K562 (cell line): ENCODE results near the gene MFAP3L. TPM values are rescaled to one million over a fixed set of nuclear protein-coding genes. Genes with fewer than 3 reads are reported as not detected.

Experiments used
- ADNP ChIP-seq: fragments of 200-800 bp; sonication (Bioruptor generic); IDR thresholded peaks from 2 replicates; pipeline ENCODE4 v1.6.1; 2016; ENCODE audit warnings: missing genetic modification characterization, missing compliant biosample characterization
- CREB3L1 ChIP-seq: fragments of 450-650 bp; IDR thresholded peaks from 2 replicates; pipeline ENCODE4 v1.6.1; 2014; ENCODE audit warnings: low read depth, mild to moderate bottlenecking, moderate library complexity, borderline replicate concordance
- HES1 ChIP-seq: fragments of 450-650 bp; IDR thresholded peaks from 2 replicates; pipeline ENCODE4 v1.6.1; 2016; ENCODE audit warnings: low read depth, mild to moderate bottlenecking, moderate library complexity
- NR2C2 ChIP-seq, 2 experiments: fragments of 200-800 bp in 1 of 2; sonication (Bioruptor generic) in 1 of 2; sonication (generic) in 1 of 2; formaldehyde crosslinking in 1 of 2; IDR thresholded peaks; 2 replicates each; pipeline versions ENCODE4 v1.6.1 to v1.8.0; 2016 to 2022; ENCODE audit warnings: mild to moderate bottlenecking in 1 of 2, missing compliant biosample characterization in 1 of 2, missing genetic modification characterization in 1 of 2, missing genetic modification reagents in 1 of 2
- NR2F6 ChIP-seq: fragments of 450-650 bp; formaldehyde crosslinking; IDR thresholded peaks from 2 replicates; pipeline ENCODE4 v1.4.0; 2020; ENCODE audit warnings: mild to moderate bottlenecking
- PML ChIP-seq: IDR thresholded peaks from 2 replicates; pipeline ENCODE4 v1.6.1; 2012; ENCODE audit warnings: low read length, inconsistent platforms
- SMARCC2 ChIP-seq: fragments of 450-650 bp; IDR thresholded peaks from 2 replicates; pipeline ENCODE4 v1.6.1; 2017; ENCODE audit warnings: antibody characterized with exemption, moderate library complexity, mild to moderate bottlenecking, low read depth
- SRSF9 ChIP-seq: fragments of 200-400 bp; formaldehyde crosslinking; IDR thresholded peaks from 2 replicates; pipeline ENCODE4 v1.6.1; 2017; ENCODE audit warnings: low read depth, low read length, borderline replicate concordance
- TARDBP ChIP-seq: fragments of 450-650 bp; IDR thresholded peaks from 2 replicates; pipeline ENCODE4 v1.6.1; 2016
- ZNF449 ChIP-seq: fragments of 250-450 bp; sonication (Bioruptor Pico); IDR thresholded peaks from 2 replicates; pipeline ENCODE4 v1.8.0; 2022; ENCODE audit warnings: moderate library complexity, mild to moderate bottlenecking, inconsistent platforms
- ZNF699 ChIP-seq: fragments of 250-450 bp; sonication (Bioruptor Pico); IDR thresholded peaks from 2 replicates; pipeline ENCODE4 v1.8.0; 2021; ENCODE audit warnings: mild to moderate bottlenecking, moderate library complexity; ENCODE audit not compliant: insufficient replicate concordance
- ZNF778 ChIP-seq: fragments of 450-650 bp; formaldehyde crosslinking; IDR thresholded peaks from 2 replicates; pipeline ENCODE4 v1.4.0; 2020; ENCODE audit warnings: mild to moderate bottlenecking, moderate library complexity
- ZSCAN29 ChIP-seq: fragments of 450-650 bp; IDR thresholded peaks from 2 replicates; pipeline ENCODE4 v1.6.1; 2017
- polyA plus RNA-seq, 8 experiments: library from polyadenylated mRNA; depleted of rRNA in 4 of 8; stranded (reverse) in 5 of 8; unstranded in 3 of 8; fragments of >200 nt; fragmentation: Nextera tagmentation in 2 of 8; fragmentation: Illumina TruSeq in 1 of 8; extraction: Ambion mirVana in 2 of 8; extraction: Trizol in 1 of 8; gene quantifications; 2 replicates each; pipeline versions ENCODE4 v1.2.1 to v1.2.3, GENCODE V29; 2011 to 2014; ENCODE audit warnings: inconsistent platforms in 1 of 8, missing spikeins in 1 of 8
- total RNA-seq, 7 experiments: library from RNA; depleted of rRNA in 6 of 7; stranded (reverse); fragments of >200 nt in 6 of 7; fragmentation: Illumina TruSeq in 2 of 7; extraction: Trizol in 2 of 7; gene quantifications; 2 replicates each; pipeline versions ENCODE4 v1.2.1 to v1.2.3, GENCODE V29; 2011 to 2021; ENCODE audit warnings: low replicate concordance in 1 of 7

Gene MFAP3L
- total and polyA plus RNA-seq, 9 of the 15 experiments (the other 6 are each of a cell fraction or from before 2014, with no cell fraction given): 0.06 to 0.25 (median 0.20) TPM; not detected in 3

GRCh38 chr4:170008801-170009200, 17.4 kb downstream of the MFAP3L start (continued):
- TF ChIP-seq HES1 (no peak), TARDBP (no peak), SRSF9 (no peak), NR2F6 (no peak), SMARCC2 (no peak), ZSCAN29 (no peak), ADNP (tag) (no peak), ZNF778 (CRISPR knock-in tag) (no peak), NR2C2 (CRISPR knock-in tag; IDR thresholded peaks at IDR 0.05) (no peak), NR2C2 (tag; IDR thresholded peaks at IDR 0.05) (no peak), CREB3L1 (no peak), ZNF449 (CRISPR knock-in tag) (no peak), PML (no peak), ZNF699 (CRISPR knock-in tag) (no peak)
